ENCODE data around the gene KIF16B. TPM values are rescaled to one million over a fixed set of nuclear protein-coding genes. Genes with fewer than 3 reads are reported as not detected.

Gene KIF16B
- total and polyA plus RNA-seq, 2 of the 8 experiments (the other 6 are each of a cell fraction or from before 2014, with no cell fraction given), result 3.0 to 9.2 TPM

GRCh38 chr20:16299897-16300296, 273.4 kb downstream of the KIF16B start:
- H4K8ac ChIP-seq (ENCODE audit: extremely low read depth, insufficient read depth, low read length), result no peak overlapping the region
- H4K20me1 ChIP-seq (replicated peaks in 1 of 2; ENCODE audit: control insufficient read depth in 1 of 2, insufficient read depth in 2 of 2, low read length in 2 of 2), result no peaks in the 10 kb centered on the region
- H3K9ac ChIP-seq (replicated peaks in 1 of 4; ENCODE audit: extremely low read depth in 1 of 4, low read depth in 3 of 4, low read length in 3 of 4), result no peak overlapping the region
- H3K4me1 ChIP-seq (replicated peaks in 1 of 4; ENCODE audit: control insufficient read depth in 3 of 4, insufficient read depth in 4 of 4, low read length in 3 of 4), result no peaks in the 10 kb centered on the region
- no peak overlapping the region for H2AK5ac ChIP-seq (ENCODE audit: low read depth, low read length)
- no peak overlapping the region for H3K56ac ChIP-seq (replicated peaks; ENCODE audit: insufficient read length, low read depth, low read length)
- H4K91ac ChIP-seq (replicated peaks; ENCODE audit: insufficient read length, low read length), result no peak overlapping the region
- no peak overlapping the region for H2BK5ac ChIP-seq (ENCODE audit: low read depth, low read length)
- no peak overlapping the region for H2BK15ac ChIP-seq (ENCODE audit: low read length)
- no peak overlapping the region for H2AFZ ChIP-seq (ENCODE audit: low read length)
- H3K27ac ChIP-seq (ENCODE audit: low read depth, low read length), result no peak overlapping the region
- no peak overlapping the region for H4K5ac ChIP-seq (ENCODE audit: insufficient read length, low read depth, low read length)
- no peak overlapping the region for H2BK20ac ChIP-seq (ENCODE audit: low read length)
- DNase-seq (ENCODE audit: low read depth in 1 of 2, low spot score in 2 of 2) (no peak), FAIRE-seq (no peak)
- no peak overlapping the region for H3K4me3 ChIP-seq (ENCODE audit: extremely low read depth in 1 of 4, insufficient read depth in 2 of 4, low read depth in 3 of 4, low read length in 4 of 4)
- H3K18ac ChIP-seq (ENCODE audit: extremely low read depth, low read length), result no peak overlapping the region
- H3K14ac ChIP-seq (ENCODE audit: insufficient read length), result no peak overlapping the region
- no peaks in the 10 kb centered on the region for H3K79me1 ChIP-seq (ENCODE audit: low read depth, low read length)
- H2BK120ac ChIP-seq (replicated peaks; ENCODE audit: low read depth, low read length), result no peak overlapping the region
- no peaks in the 10 kb centered on the region for H3K27me3 ChIP-seq (replicated peaks in 1 of 4; ENCODE audit: control insufficient read depth in 3 of 4, extremely low read depth in 1 of 4, insufficient read depth in 3 of 4, low read length in 3 of 4)
- CTCF ChIA-PET (ENCODE audit: partially characterized antibody), result no interaction called here
- no peaks in the 10 kb centered on the region for H3K23me2 ChIP-seq (ENCODE audit: low read depth, low read length)
- H3K9me3 ChIP-seq (ENCODE audit: insufficient read depth in 2 of 2, low read depth in 1 of 2, low read length in 1 of 2), result peaks cover 0 to 8% of the 10 kb centered on the region in 2 experiments; a peak in 2 of 4 replicates
- H3K4me2 ChIP-seq (ENCODE audit: insufficient read depth in 1 of 2, low read depth in 2 of 2, low read length in 2 of 2), result no peak overlapping the region
- no peaks in the 10 kb centered on the region for H3K79me2 ChIP-seq (ENCODE audit: control insufficient read depth in 1 of 2, insufficient read depth in 2 of 2, low read length in 2 of 2)
- no peak overlapping the region for H2BK12ac ChIP-seq (ENCODE audit: low read depth, low read length)
- no peak overlapping the region for H3K23ac ChIP-seq (ENCODE audit: insufficient read length)
- WGBS, 2 experiments (ENCODE audit: extremely low coverage in 1 of 2, insufficient coverage in 1 of 2, insufficient read length in 1 of 2, insufficient replicate concordance in 2 of 2, low coverage in 1 of 2, low lambda C conversion rate in 2 of 2, missing lambda C conversion rate in 1 of 2), result 91% methylated on average over 6 of the region's 6 CpGs; no CpG with 5 or more reads in 1 of the 2 experiments
- H3K36me3 ChIP-seq (ENCODE audit: control insufficient read depth in 2 of 4, insufficient read depth in 4 of 4, low read length in 3 of 4), result no peaks in the 10 kb centered on the region
- POLR2A ChIA-PET (ENCODE audit: partially characterized antibody), result no interaction called here
- no peak overlapping the region for H3K4ac ChIP-seq (replicated peaks; ENCODE audit: insufficient read length, low read depth, low read length)
- TF ChIP-seq CHD2 (IDR thresholded peaks at IDR 0.05; ENCODE audit: low read length) (no peak), EP300 (IDR thresholded peaks at IDR 0.05; ENCODE audit: borderline replicate concordance in 1 of 2, low read depth in 2 of 2, low read length in 2 of 2) (no peak), SP2 (IDR thresholded peaks at IDR 0.05; ENCODE audit: low read length) (no peak), SIN3A (conservative IDR thresholded peaks at IDR 0.05 in 1 of 2, IDR thresholded peaks at IDR 0.05 in 1 of 2; ENCODE audit: low read depth in 1 of 2, low read length in 2 of 2) (no peak), CEBPB (IDR thresholded peaks at IDR 0.05; ENCODE audit: low read depth, low read length) (no peak), KDM5A (IDR thresholded peaks at IDR 0.05; ENCODE audit: low read length) (no peak), BACH1 (IDR thresholded peaks at IDR 0.05; ENCODE audit: low read length) (no peak), E2F6 (IDR thresholded peaks at IDR 0.05) (no peak), ATF3 (IDR thresholded peaks at IDR 0.05; ENCODE audit: insufficient read depth, low read depth, low read length) (no peak), MAFK (IDR thresholded peaks at IDR 0.05; ENCODE audit: low read depth, low read length) (no peak), SRF (IDR thresholded peaks at IDR 0.05; ENCODE audit: low read depth, low read length) (no peak), RXRA (IDR thresholded peaks at IDR 0.05; ENCODE audit: insufficient read depth, low read depth, low read length) (no peak), CBX8 (IDR thresholded peaks at IDR 0.05; ENCODE audit: borderline replicate concordance, low read depth, low read length) (no peak), HDAC6 (IDR thresholded peaks at IDR 0.05; ENCODE audit: low read depth, low read length) (no peak)

Data from H1 (cell line).